Gastrocnemius medialis (tissue), 4 donors: ENCODE measurements around the gene PPP2R3B. TPM values are rescaled to one million over a fixed set of nuclear protein-coding genes. Genes with fewer than 3 reads are reported as not detected.

ENCODE experiments used
- ATAC-seq, 2 donors: fragments of 150-250 bp; one replicate each; pipeline ENCODE4 v1.9.1; 2016
- DNase-seq, 2 donors: peaks; one replicate each; pipeline ENCODE4 v3.0.0-alpha.2; 2019
- H3K27ac ChIP-seq, 4 donors: fragments of 200-600 bp; sonication (generic); 1 replicate in 1 of 4; 2 replicates in 3 of 4; pipeline ENCODE4 v1.5.1; 2016 to 2018; ENCODE audit warnings: mild to moderate bottlenecking in 2 of 4, moderate library complexity in 1 of 4
- H3K27me3 ChIP-seq, 3 donors: fragments of 200-600 bp; sonication (generic) in 2 of 3; 1 replicate in 1 of 3; 2 replicates in 2 of 3; pipeline versions ENCODE4 v1.5.1 to v1.6.0; 2016 to 2019; ENCODE audit warnings: mild to moderate bottlenecking in 1 of 3, moderate library complexity in 1 of 3
- H3K36me3 ChIP-seq, 2 donors: fragments of 200-600 bp; sonication (generic) in 1 of 2; one replicate each; pipeline ENCODE4 v1.5.1; 2017 to 2018
- H3K4me1 ChIP-seq, 2 donors: fragments of 200-600 bp; sonication (generic) in 1 of 2; one replicate each; pipeline ENCODE4 v1.5.1; 2016 to 2017; ENCODE audit warnings: mild to moderate bottlenecking in 2 of 2
- H3K4me3 ChIP-seq, 4 donors: fragments of 200-600 bp; sonication (generic) in 3 of 4; 1 replicate in 1 of 4; 2 replicates in 3 of 4; pipeline ENCODE4 v1.5.1; 2016 to 2019; ENCODE audit warnings: mild to moderate bottlenecking in 2 of 4
- H3K9me3 ChIP-seq, 3 donors: fragments of 200-600 bp; sonication (generic) in 2 of 3; 1 replicate in 1 of 3; 2 replicates in 2 of 3; pipeline ENCODE4 v1.5.1; 2016 to 2019
- POLR2A ChIP-seq, 2 donors: fragments of 450-650 bp; IDR thresholded peaks; one replicate each; pipeline ENCODE4 v1.6.1; 2017; ENCODE audit warnings: antibody characterized with exemption in 2 of 2, mild to moderate bottlenecking in 2 of 2, moderate library complexity in 2 of 2
- in situ Hi-C, 4 donors: fragments of 200-750 bp; cut with MboI; loops; one replicate each; pipeline versions ENCODE4 v1.15.0 to v1.8.0; 2017; ENCODE audit warnings: low sequenced_read_pairs in 4 of 4
- intact Hi-C: fragments of 100-400 bp; cut with DNase I; formaldehyde crosslinking; loops from one replicate; pipeline ENCODE4 v1.15.1; 2023; ENCODE audit warnings: low total_unique reads
- total RNA-seq, 4 donors: library from RNA; depleted of rRNA; stranded (reverse); fragments of >200 nt; gene quantifications; one replicate each; pipeline versions ENCODE4 v1.1.0 to v1.2.3, GENCODE V29; 2016
- TF ChIP-seq, protein P1 (sequence below), 5 experiments: fragments of 450-650 bp in 3 of 5; fragments of 200-600 bp in 2 of 5; sonication (generic) in 2 of 5; IDR thresholded peaks in 4 of 5; conservative IDR thresholded peaks in 1 of 5; 1 replicate in 4 of 5; 2 replicates in 1 of 5; pipeline ENCODE4 v1.5.1; 2016 to 2019; ENCODE audit warnings: antibody characterized with exemption in 5 of 5, mild to moderate bottlenecking in 3 of 5, moderate library complexity in 3 of 5

PPP2R3B gene
- total RNA-seq, 4 donors from 2014 or later, result 53.8 to 103 (median 69.4) TPM

DNA sequence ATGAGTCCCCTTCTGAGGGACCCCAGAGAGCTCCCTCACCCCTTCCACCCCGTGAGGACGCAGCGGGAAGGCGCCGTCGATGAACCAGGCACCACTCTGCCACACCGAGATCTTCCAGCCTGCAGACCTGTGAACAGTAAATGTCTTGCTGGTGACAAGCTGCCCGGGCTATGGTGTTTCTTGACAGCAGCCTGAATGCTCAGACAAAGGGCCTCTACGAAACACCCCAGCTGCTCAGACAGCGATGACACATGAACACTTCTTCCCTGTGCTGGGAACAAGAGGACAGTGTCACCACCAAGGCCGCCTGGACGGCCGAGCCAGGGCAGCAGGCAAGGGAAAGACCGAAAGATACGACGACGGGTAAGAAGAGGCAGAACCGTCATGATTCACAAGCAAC, 37.5 kb downstream of the PPP2R3B start:
- H3K4me1 ChIP-seq, result no peaks in the 10 kb centered on the region
- in situ Hi-C loops, result no loop called here
- TF ChIP-seq POLR2A (IDR thresholded peaks at IDR 0.05), result no peak
- TF ChIP-seq, protein P1, sequence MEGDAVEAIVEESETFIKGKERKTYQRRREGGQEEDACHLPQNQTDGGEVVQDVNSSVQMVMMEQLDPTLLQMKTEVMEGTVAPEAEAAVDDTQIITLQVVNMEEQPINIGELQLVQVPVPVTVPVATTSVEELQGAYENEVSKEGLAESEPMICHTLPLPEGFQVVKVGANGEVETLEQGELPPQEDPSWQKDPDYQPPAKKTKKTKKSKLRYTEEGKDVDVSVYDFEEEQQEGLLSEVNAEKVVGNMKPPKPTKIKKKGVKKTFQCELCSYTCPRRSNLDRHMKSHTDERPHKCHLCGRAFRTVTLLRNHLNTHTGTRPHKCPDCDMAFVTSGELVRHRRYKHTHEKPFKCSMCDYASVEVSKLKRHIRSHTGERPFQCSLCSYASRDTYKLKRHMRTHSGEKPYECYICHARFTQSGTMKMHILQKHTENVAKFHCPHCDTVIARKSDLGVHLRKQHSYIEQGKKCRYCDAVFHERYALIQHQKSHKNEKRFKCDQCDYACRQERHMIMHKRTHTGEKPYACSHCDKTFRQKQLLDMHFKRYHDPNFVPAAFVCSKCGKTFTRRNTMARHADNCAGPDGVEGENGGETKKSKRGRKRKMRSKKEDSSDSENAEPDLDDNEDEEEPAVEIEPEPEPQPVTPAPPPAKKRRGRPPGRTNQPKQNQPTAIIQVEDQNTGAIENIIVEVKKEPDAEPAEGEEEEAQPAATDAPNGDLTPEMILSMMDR (IDR thresholded peaks at IDR 0.05 in 4 of 5, conservative IDR thresholded peaks at IDR 0.05 in 1 of 5), result no peak
- peaks cover 0 to 15% of the 10 kb centered on the region in 2 donors for H3K36me3 ChIP-seq
- H3K4me3 ChIP-seq, result no peak overlapping the region
- intact Hi-C loops, result no loop called here
- DNase-seq (no peak), ATAC-seq (no peak)
- H3K27me3 ChIP-seq, result no peaks in the 10 kb centered on the region
- H3K27ac ChIP-seq, result peak overlapping the region in 2 of 4 donors; percentile 20 to 25
- no peaks in the 10 kb centered on the region for H3K9me3 ChIP-seq

DNA sequence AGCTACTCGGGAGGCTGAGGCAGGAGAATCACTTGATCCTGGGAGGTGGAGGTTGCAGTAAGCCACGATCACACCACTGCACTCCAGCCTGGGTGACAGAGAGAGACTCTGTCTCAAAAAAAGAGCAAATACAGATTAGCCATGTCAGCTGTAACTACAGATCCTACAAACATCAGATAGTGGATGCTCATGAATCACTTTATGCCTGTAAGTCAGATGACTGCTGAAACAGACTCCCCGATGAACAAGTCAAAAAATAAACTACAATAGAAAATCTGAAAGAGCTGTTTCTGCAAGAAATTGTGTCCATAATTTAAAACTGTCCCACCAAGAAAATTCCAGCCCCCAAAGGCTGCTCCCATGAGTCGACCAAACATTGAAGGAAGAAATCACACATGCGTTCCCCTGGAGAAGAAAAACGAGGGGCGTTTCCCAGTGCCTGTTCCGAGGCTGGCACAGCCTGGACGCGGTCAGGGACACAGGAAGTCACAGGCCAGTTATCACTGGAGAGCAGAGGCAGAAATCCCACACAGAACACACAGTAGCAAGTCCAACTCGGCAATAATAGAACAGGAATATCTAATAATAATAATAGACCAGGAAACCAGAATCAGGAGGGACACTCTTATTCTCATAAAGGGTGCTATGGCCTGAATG, 38.1 kb downstream of the PPP2R3B start:
- no peak overlapping the region for H3K4me3 ChIP-seq

DNA sequence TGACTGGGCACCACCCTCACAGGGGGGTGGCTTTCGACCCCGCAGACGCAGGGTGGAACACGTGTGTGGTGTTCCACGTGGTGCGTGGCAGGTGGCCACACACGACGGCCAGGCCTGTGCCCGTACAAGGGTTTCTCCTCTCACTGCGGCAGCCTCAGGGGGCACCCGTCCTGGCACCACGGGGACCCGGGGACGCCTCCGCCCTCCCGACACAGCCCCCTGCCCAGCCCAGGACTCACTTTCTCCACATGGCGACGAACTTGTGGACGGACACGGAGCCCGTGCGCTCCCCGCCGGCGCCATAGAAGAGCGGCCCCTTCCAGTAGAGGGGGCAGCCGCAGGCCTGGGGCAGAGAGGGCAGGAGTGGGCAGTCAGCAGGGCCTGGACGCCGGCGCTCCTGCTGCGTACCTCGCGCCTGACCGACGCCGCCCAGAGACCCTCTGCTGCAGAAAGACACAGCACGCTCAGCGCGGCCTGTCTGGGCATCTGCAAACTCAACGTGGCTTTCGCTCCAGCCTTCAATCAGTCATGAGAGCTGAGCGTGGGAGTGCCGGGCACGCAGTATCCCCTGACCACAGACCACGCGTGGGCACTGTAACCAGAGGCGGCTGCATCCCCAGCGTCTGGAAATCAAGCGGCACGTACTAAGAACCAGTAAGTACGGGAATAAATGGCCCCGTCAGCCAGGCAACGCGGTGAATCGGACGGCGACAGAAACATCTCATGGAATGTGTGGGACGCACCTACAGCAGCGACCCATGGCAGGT, 39.2 kb downstream of the PPP2R3B start:
- H3K36me3 ChIP-seq, result peaks cover 0 to 15% of the 10 kb centered on the region in 2 donors
- no peak for TF ChIP-seq POLR2A (IDR thresholded peaks at IDR 0.05)
- TF ChIP-seq, protein P1 (IDR thresholded peaks at IDR 0.05 in 4 of 5, conservative IDR thresholded peaks at IDR 0.05 in 1 of 5), result no peak
- no peaks in the 10 kb centered on the region for H3K27me3 ChIP-seq
- no peak overlapping the region for H3K27ac ChIP-seq
- no peaks in the 10 kb centered on the region for H3K4me1 ChIP-seq
- DNase-seq (no peak), ATAC-seq (no peak)
- intact Hi-C loops (no loop called here), in situ Hi-C loops (no loop called here)
- no peaks in the 10 kb centered on the region for H3K9me3 ChIP-seq
- H3K4me3 ChIP-seq, result no peak overlapping the region

More for the DNA sequence above, 38.1 kb downstream of the PPP2R3B start:
- ATAC-seq (no peak), DNase-seq (no peak)
- no peaks in the 10 kb centered on the region for H3K27me3 ChIP-seq
- peak overlapping the region in 2 of 4 donors; percentile 20 to 25 for H3K27ac ChIP-seq
- intact Hi-C loops, result no loop called here
- TF ChIP-seq, protein P1 (IDR thresholded peaks at IDR 0.05 in 4 of 5, conservative IDR thresholded peaks at IDR 0.05 in 1 of 5), result no peak
- in situ Hi-C loops, result no loop called here
- no peaks in the 10 kb centered on the region for H3K9me3 ChIP-seq
- no peaks in the 10 kb centered on the region for H3K4me1 ChIP-seq
- peaks cover 0 to 15% of the 10 kb centered on the region in 2 donors for H3K36me3 ChIP-seq

DNA sequence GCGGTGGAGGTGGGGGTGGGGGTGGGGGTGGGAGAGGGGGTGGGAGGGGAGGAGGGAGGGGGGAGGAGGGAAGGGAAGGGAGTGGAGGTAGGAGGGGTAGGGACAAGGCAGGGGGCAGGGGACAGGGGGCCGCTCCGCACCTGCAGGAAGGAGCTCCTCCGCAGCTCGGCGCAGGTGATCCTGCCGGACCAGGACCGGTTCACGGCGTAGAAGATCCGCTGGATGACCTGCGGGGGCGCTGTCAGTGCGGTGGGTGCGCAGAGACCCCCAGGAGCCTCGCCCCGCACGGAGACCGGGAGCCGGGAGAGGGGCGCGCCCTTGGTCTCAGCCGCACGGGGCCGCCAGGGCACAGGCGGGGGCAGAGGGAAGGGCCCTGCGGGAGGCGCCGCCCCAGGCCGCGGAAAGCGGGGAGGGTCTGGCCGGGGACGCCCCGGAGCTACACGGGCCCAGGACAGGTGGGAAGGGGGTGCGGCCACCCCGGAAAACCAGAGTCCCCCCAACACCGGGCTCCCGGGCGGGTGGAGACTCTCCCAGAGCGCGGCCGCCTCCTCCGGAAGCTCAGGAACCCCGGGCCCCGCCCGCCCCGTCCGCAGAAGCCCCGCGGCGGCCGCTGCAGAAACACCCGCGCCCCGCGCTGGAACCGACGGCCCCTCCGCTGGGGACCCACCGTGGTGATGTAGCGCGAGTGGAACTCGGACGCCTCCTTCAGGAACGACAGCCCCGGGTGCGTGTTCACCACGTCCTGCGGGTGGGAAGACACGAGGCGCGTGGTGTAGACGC, 40.5 kb downstream of the PPP2R3B start:
- in situ Hi-C loops, result no loop called here
- TF ChIP-seq POLR2A (IDR thresholded peaks at IDR 0.05), result no peak
- TF ChIP-seq, protein P1 (IDR thresholded peaks at IDR 0.05 in 4 of 5, conservative IDR thresholded peaks at IDR 0.05 in 1 of 5), result no peak
- H3K4me3 ChIP-seq, result no peak overlapping the region
- H3K27ac ChIP-seq, result no peak overlapping the region
- DNase-seq (peak in 1 of 2 donors; percentile 8), ATAC-seq (no peak)
- H3K36me3 ChIP-seq, result peaks cover 0 to 21% of the 10 kb centered on the region in 2 donors
- H3K9me3 ChIP-seq, result no peaks in the 10 kb centered on the region
- no peaks in the 10 kb centered on the region for H3K4me1 ChIP-seq
- no peaks in the 10 kb centered on the region for H3K27me3 ChIP-seq
- intact Hi-C loops, result no loop called here
